H9 (cell line): Measurements from ENCODE around the gene TSPAN9. TPM values are rescaled to one million over a fixed set of nuclear protein-coding genes. Genes with fewer than 3 reads are reported as not detected.
A peak's percentile ranks its signal among the peaks of the same experiment; 100 is the strongest.

ENCODE experiments used
- DNase-seq: peaks from one replicate; pipeline ENCODE4 v3.0.0-alpha.2; 2017
- H2AFZ ChIP-seq: one replicate; pipeline ENCODE4 v1.6.1; 2013; ENCODE audit warnings: mild to moderate bottlenecking, low read length, control low read depth, moderate library complexity
- H2AK5ac ChIP-seq: 2 replicates; pipeline ENCODE4 v1.6.1; 2013; ENCODE audit warnings: low read length, control low read depth, mixed read lengths; ENCODE audit not compliant: insufficient read length
- H2BK120ac ChIP-seq: one replicate; pipeline ENCODE4 v1.6.1; 2013; ENCODE audit warnings: low read depth, mild to moderate bottlenecking, low read length, control low read depth, inconsistent platforms; ENCODE audit not compliant: poor library complexity, severe bottlenecking
- H2BK12ac ChIP-seq: 2 replicates; pipeline ENCODE4 v1.6.1; 2013; ENCODE audit warnings: low read length, control low read depth, mixed read lengths, low read depth; ENCODE audit not compliant: insufficient read length
- H2BK15ac ChIP-seq: 2 replicates; pipeline ENCODE4 v1.6.1; 2013; ENCODE audit warnings: low read depth, low read length, control low read depth
- H2BK20ac ChIP-seq: one replicate; pipeline ENCODE4 v1.6.1; 2013; ENCODE audit warnings: low read depth, mild to moderate bottlenecking, low read length, control low read depth, inconsistent platforms; ENCODE audit not compliant: poor library complexity, severe bottlenecking
- H2BK5ac ChIP-seq: 2 replicates; pipeline ENCODE4 v1.6.1; 2013; ENCODE audit warnings: low read length, control low read depth, mixed read lengths; ENCODE audit not compliant: insufficient read length
- H3K14ac ChIP-seq: 2 replicates; pipeline ENCODE4 v1.6.1; 2013; ENCODE audit warnings: low read length, control low read depth; ENCODE audit not compliant: insufficient read depth
- H3K18ac ChIP-seq: 2 replicates; pipeline ENCODE4 v1.6.1; 2013; ENCODE audit warnings: low read depth, mild to moderate bottlenecking, mixed read lengths, low read length, control low read depth; ENCODE audit not compliant: insufficient read length
- H3K23ac ChIP-seq: 2 replicates; pipeline ENCODE4 v1.6.1; 2013; ENCODE audit warnings: low read length, control low read depth, mixed read lengths, low read depth; ENCODE audit not compliant: insufficient read length
- H3K23me2 ChIP-seq: 2 replicates; pipeline ENCODE4 v1.6.1; 2013; ENCODE audit warnings: low read depth, mild to moderate bottlenecking, mixed read lengths, low read length, control low read depth; ENCODE audit not compliant: insufficient read length, poor library complexity, severe bottlenecking
- H3K27ac ChIP-seq: 2 replicates; pipeline ENCODE4 v1.5.1; 2013; ENCODE audit warnings: low read length, control low read depth, mixed read lengths, low read depth; ENCODE audit not compliant: insufficient read length
- H3K27me3 ChIP-seq: 2 replicates; pipeline ENCODE4 v1.6.1; 2013; ENCODE audit warnings: low read length, control low read depth, inconsistent platforms; ENCODE audit not compliant: insufficient read depth
- H3K4ac ChIP-seq: 2 replicates; pipeline ENCODE4 v1.6.1; 2013; ENCODE audit warnings: low read depth, mild to moderate bottlenecking, control low read depth, inconsistent platforms, low read length, moderate library complexity
- H3K4me1 ChIP-seq: 2 replicates; pipeline ENCODE4 v1.6.1; 2013; ENCODE audit warnings: low read length, control low read depth, inconsistent platforms; ENCODE audit not compliant: insufficient read depth
- H3K4me2 ChIP-seq: 2 replicates; pipeline ENCODE4 v1.6.1; 2013; ENCODE audit warnings: low read length, control low read depth, mixed read lengths; ENCODE audit not compliant: insufficient read length, insufficient read depth
- H3K56ac ChIP-seq: 2 replicates; pipeline ENCODE4 v1.6.1; 2013; ENCODE audit warnings: low read depth, mild to moderate bottlenecking, mixed read lengths, low read length, control low read depth; ENCODE audit not compliant: insufficient read length
- H3K79me1 ChIP-seq: 2 replicates; pipeline ENCODE4 v1.6.1; 2013; ENCODE audit warnings: low read depth, mild to moderate bottlenecking, moderate library complexity, low read length, control low read depth, inconsistent platforms; ENCODE audit not compliant: insufficient read depth, poor library complexity, severe bottlenecking
- H3K79me2 ChIP-seq: 2 replicates; pipeline ENCODE4 v1.6.1; 2013; ENCODE audit warnings: low read length, control low read depth, inconsistent platforms; ENCODE audit not compliant: insufficient read depth
- H3K9ac ChIP-seq: 2 replicates; pipeline ENCODE4 v1.6.1; 2013; ENCODE audit warnings: low read length, control low read depth, mixed read lengths; ENCODE audit not compliant: insufficient read length; ENCODE audit errors: extremely low read depth
- H3K9me3 ChIP-seq: one replicate; pipeline ENCODE4 v1.6.1; 2013; ENCODE audit warnings: low read depth, low read length, inconsistent platforms; ENCODE audit not compliant: control insufficient read depth
- H3T11ph ChIP-seq: one replicate; pipeline ENCODE4 v1.6.1; 2013; ENCODE audit warnings: mild to moderate bottlenecking, low read length, control low read depth, inconsistent platforms
- H4K20me1 ChIP-seq: one replicate; pipeline ENCODE4 v1.6.1; 2013; ENCODE audit not compliant: control insufficient read depth, insufficient read length, insufficient read depth
- H4K5ac ChIP-seq: 2 replicates; pipeline ENCODE4 v1.6.1; 2013; ENCODE audit warnings: low read depth, mild to moderate bottlenecking, mixed read lengths, low read length, control low read depth; ENCODE audit not compliant: insufficient read length
- H4K8ac ChIP-seq: replicated peaks from 2 replicates; pipeline ENCODE4 v1.6.1; 2013; ENCODE audit warnings: low read length, control low read depth, mixed read lengths, low read depth; ENCODE audit not compliant: insufficient read length
- H4K91ac ChIP-seq: 2 replicates; pipeline ENCODE4 v1.6.1; 2013; ENCODE audit warnings: low read depth, mild to moderate bottlenecking, moderate library complexity, mixed read lengths, low read length, control low read depth; ENCODE audit not compliant: insufficient read length
- H3K27ac Mint-ChIP-seq, 3 experiments: 2 replicates in 2 of 3; 3 replicates in 1 of 3; pipeline ENCODE4 v1.8.0; 2020 to 2021; ENCODE audit warnings: mixed read lengths in 3 of 3, mild to moderate bottlenecking in 1 of 3, moderate library complexity in 1 of 3
- H3K27me3 Mint-ChIP-seq: 2 replicates; pipeline ENCODE4 v1.8.0; 2021; ENCODE audit warnings: low read depth, mild to moderate bottlenecking, moderate library complexity, mixed read lengths
- H3K36me3 Mint-ChIP-seq, 3 experiments: 2 replicates in 2 of 3; 3 replicates in 1 of 3; pipeline ENCODE4 v1.8.0; 2020 to 2021; ENCODE audit warnings: low read depth in 3 of 3, mixed read lengths in 3 of 3; ENCODE audit not compliant: insufficient read depth in 1 of 3
- H3K4me1 Mint-ChIP-seq, 2 experiments: 2 replicates each; pipeline ENCODE4 v1.8.0; 2020; ENCODE audit warnings: mixed read lengths in 2 of 2
- H3K4me3 Mint-ChIP-seq, 2 experiments: 2 replicates in 1 of 2; 3 replicates in 1 of 2; pipeline ENCODE4 v1.8.0; 2020 to 2021; ENCODE audit warnings: mild to moderate bottlenecking in 2 of 2, mixed read lengths in 2 of 2, moderate library complexity in 1 of 2
- H3K9me3 Mint-ChIP-seq, 2 experiments: 2 replicates in 1 of 2; 3 replicates in 1 of 2; pipeline ENCODE4 v1.8.0; 2020; ENCODE audit warnings: mild to moderate bottlenecking in 2 of 2, mixed read lengths in 2 of 2, moderate library complexity in 1 of 2
- WGBS: extraction: QIAGEN DNeasy Blood & Tissue Kit; methylation state at CpG from one replicate; pipeline ENCODE4 v1.1.7; 2013; ENCODE audit warnings: missing lambda C conversion rate, low lambda C conversion rate, mixed read lengths; ENCODE audit not compliant: insufficient read length; ENCODE audit errors: extremely low coverage; 5-methylcytosine and 5-hydroxymethylcytosine counted together
- total RNA-seq: library from RNA; stranded (reverse); gene quantifications from 2 replicates; pipeline ENCODE4 v1.2.1, GENCODE V29; 2021
- TF ChIP-seq, protein P1 (sequence below): fragments of 200-600 bp; sonication (generic); conservative IDR thresholded peaks from 3 replicates; pipeline ENCODE4 v1.8.0; 2021; ENCODE audit warnings: antibody characterized with exemption, mild to moderate bottlenecking

The TSPAN9 gene
- total RNA-seq, 1 experiment from 2014 or later = 19.0 TPM

DNA sequence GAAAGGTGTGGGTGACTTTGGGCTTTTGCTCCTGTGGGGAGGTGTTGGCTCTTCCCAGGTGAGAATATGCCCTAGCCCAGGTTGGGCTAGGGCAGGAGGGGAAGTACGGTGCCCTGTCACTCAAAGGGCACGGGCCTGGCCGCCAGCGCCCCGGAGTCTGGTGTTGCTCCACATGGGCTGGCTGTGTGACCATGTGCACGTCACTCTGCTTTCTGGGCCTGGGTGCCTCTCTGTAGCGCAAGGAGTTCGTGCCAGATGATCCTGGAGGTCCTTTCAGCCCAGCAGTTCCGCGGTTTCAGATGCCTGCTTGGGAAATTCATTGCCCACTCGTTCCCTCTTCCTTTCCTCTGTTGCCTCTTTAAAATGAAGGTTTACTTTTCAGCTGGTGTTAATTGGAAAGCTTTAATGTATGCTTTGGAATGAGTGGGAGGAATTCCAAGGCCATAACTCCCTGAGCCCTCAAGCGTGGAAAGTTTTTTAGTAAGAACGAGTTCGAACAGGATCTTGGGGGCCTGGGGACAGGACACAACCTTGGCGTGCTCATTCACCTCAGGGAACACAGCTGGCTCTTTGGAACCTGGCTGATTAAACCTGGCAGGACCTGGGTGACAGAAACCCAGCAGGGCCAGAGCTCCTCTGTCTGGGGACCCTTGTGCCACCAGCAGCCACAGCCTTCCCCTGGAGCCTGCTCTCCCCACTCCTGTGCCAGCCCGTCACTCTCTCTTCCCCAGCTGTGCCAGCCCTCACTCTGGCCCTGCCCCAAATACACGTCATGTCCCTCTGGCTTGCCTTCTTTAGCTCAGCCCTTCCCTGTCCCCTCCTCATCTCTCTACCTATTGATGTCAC, 42.8 kb downstream of the TSPAN9 start:
- H3K79me1 ChIP-seq = no peaks in the 10 kb centered on the region
- H2BK120ac ChIP-seq = no peak overlapping the region
- peak overlapping the region in 1 of 3 experiments; percentile 72; a peak in 2 of 7 replicates for H3K27ac Mint-ChIP-seq
- H3K23ac ChIP-seq = no peak overlapping the region
- peaks cover 9 to 15% of the 10 kb centered on the region in 2 experiments for H3K4me1 Mint-ChIP-seq
- TF ChIP-seq, protein P1, sequence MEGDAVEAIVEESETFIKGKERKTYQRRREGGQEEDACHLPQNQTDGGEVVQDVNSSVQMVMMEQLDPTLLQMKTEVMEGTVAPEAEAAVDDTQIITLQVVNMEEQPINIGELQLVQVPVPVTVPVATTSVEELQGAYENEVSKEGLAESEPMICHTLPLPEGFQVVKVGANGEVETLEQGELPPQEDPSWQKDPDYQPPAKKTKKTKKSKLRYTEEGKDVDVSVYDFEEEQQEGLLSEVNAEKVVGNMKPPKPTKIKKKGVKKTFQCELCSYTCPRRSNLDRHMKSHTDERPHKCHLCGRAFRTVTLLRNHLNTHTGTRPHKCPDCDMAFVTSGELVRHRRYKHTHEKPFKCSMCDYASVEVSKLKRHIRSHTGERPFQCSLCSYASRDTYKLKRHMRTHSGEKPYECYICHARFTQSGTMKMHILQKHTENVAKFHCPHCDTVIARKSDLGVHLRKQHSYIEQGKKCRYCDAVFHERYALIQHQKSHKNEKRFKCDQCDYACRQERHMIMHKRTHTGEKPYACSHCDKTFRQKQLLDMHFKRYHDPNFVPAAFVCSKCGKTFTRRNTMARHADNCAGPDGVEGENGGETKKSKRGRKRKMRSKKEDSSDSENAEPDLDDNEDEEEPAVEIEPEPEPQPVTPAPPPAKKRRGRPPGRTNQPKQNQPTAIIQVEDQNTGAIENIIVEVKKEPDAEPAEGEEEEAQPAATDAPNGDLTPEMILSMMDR = no peak
- H3K23me2 ChIP-seq = no peaks in the 10 kb centered on the region
- H3K18ac ChIP-seq = no peak overlapping the region
- no peak overlapping the region for H4K8ac ChIP-seq
- no peaks in the 10 kb centered on the region for H3K9me3 ChIP-seq
- H3K4me3 Mint-ChIP-seq = no peak overlapping the region
- no peaks in the 10 kb centered on the region for H3K4me1 ChIP-seq
- no peak overlapping the region for H4K5ac ChIP-seq
- no peak overlapping the region for H3T11ph ChIP-seq
- no peak overlapping the region for H2BK12ac ChIP-seq
- H2BK15ac ChIP-seq = no peak overlapping the region
- no peak overlapping the region for H2BK5ac ChIP-seq
- H3K4ac ChIP-seq = no peak overlapping the region
- no peak overlapping the region for H4K91ac ChIP-seq
- H3K27me3 ChIP-seq = no peaks in the 10 kb centered on the region
- H3K9ac ChIP-seq = no peak overlapping the region
- H2AK5ac ChIP-seq = no peak overlapping the region
- WGBS = no CpG with 5 or more reads among the region's 17 CpGs
- H3K79me2 ChIP-seq = no peaks in the 10 kb centered on the region
- no peaks in the 10 kb centered on the region for H3K27me3 Mint-ChIP-seq
- no peak overlapping the region for H3K56ac ChIP-seq
- H3K36me3 Mint-ChIP-seq = peaks cover 0 to 6% (median 0%) of the 10 kb centered on the region in 3 experiments; a peak in 3 of 7 replicates
- DNase-seq = no peak
- no peaks in the 10 kb centered on the region for H4K20me1 ChIP-seq
- no peak overlapping the region for H3K27ac ChIP-seq
- no peak overlapping the region for H2AFZ ChIP-seq
- no peak overlapping the region for H3K4me2 ChIP-seq
- H3K14ac ChIP-seq = no peak overlapping the region; the same call in 1 of the 2 replicates
- H2BK20ac ChIP-seq = no peak overlapping the region
- H3K9me3 Mint-ChIP-seq = no peaks in the 10 kb centered on the region; a peak in 1 of 5 replicates
